GM12878 (cell line): ENCODE results near the gene DPYSL3. TPM values are rescaled to one million over a fixed set of nuclear protein-coding genes. Genes with fewer than 3 reads are reported as not detected.

Source experiments
- ATAC-seq: fragments of 200-7000 bp; cut with Tn5 transposase; 3 replicates; pipeline ENCODE4 v1.9.1; 2020; ENCODE audit warnings: mild to moderate bottlenecking, moderate library complexity
- BruUV-seq: library from RNA; stranded (reverse); fragments of 400-500 nt; replicated peaks from 2 replicates; lab custom pipeline; 2021; lab: Mats Ljungman, UMichigan
- CTCF ChIA-PET: fragments of 300-600 bp; sonication (Branson Sonifier 250); formaldehyde crosslinking; extraction: SDS; loops from one replicate; lab custom pipeline; 2021; ENCODE audit warnings: inconsistent platforms; lab: Yijun Ruan, JAX
- POLR2A ChIA-PET: fragments of 350-600 bp; formaldehyde crosslinking; extraction: SDS; loops from one replicate; lab custom pipeline; 2021; ENCODE audit warnings: inconsistent platforms; lab: Charles Lee
- RAD21 ChIA-PET: fragments of 300-600 bp; sonication (Branson Sonifier 250); formaldehyde crosslinking; loops from one replicate; lab custom pipeline; 2023; ENCODE audit warnings: antibody characterized with exemption; ENCODE audit not compliant: unreplicated experiment; lab: Charles Lee
- SMC1A ChIA-PET: fragments of 300-600 bp; sonication (Branson Sonifier 250); formaldehyde crosslinking; loops from one replicate; lab custom pipeline; 2023; ENCODE audit not compliant: unreplicated experiment, uncharacterized antibody; lab: Charles Lee
- DNase-seq: peaks from one replicate; pipeline ENCODE4 v3.0.0-alpha.2; 2011; ENCODE audit warnings: low read depth, low spot score
- FAIRE-seq: peaks from 3 replicates; lab custom pipeline; 2011; peaks lifted over from hg19 to GRCh38; lab: Jason Lieb, UNC
- H2AFZ ChIP-seq: 2 replicates; pipeline ENCODE4 v1.6.0; 2011; ENCODE audit warnings: low read depth, low read length, control low read depth; ENCODE audit not compliant: control insufficient read depth
- H3K27ac ChIP-seq: 2 replicates; pipeline ENCODE4 v1.5.1; 2011; ENCODE audit warnings: control low read depth; ENCODE audit not compliant: control insufficient read depth, insufficient read depth
- H3K27me3 ChIP-seq, 2 experiments: replicated peaks in 1 of 2; 2 replicates each; pipeline versions ENCODE4 v1.6.0 to v1.6.1; 2011; ENCODE audit warnings: low read length in 1 of 2; ENCODE audit not compliant: control insufficient read depth in 2 of 2, insufficient read depth in 2 of 2
- H3K36me3 ChIP-seq, 2 experiments: 2 replicates each; pipeline ENCODE4 v1.5.1; 2011; ENCODE audit warnings: low read length in 1 of 2; ENCODE audit not compliant: control insufficient read depth in 2 of 2, insufficient read depth in 2 of 2
- H3K4me1 ChIP-seq: 2 replicates; pipeline ENCODE4 v1.6.1; 2011; ENCODE audit warnings: mild to moderate bottlenecking, low read length, moderate library complexity, mixed read lengths; ENCODE audit not compliant: control insufficient read depth, insufficient read depth
- H3K4me2 ChIP-seq: 2 replicates; pipeline ENCODE4 v1.6.0; 2011; ENCODE audit warnings: control low read depth; ENCODE audit not compliant: control insufficient read depth, insufficient read depth
- H3K4me3 ChIP-seq: fragments of 200-600 bp; sonication (generic); 2 replicates; pipeline ENCODE4 v1.5.1; 2016
- H3K79me2 ChIP-seq: 2 replicates; pipeline ENCODE4 v1.6.0; 2011; ENCODE audit warnings: low read length; ENCODE audit not compliant: control insufficient read depth, insufficient read depth
- H3K9ac ChIP-seq: 2 replicates; pipeline ENCODE4 v1.8.0; 2011; ENCODE audit warnings: low read length, control low read depth, mixed read lengths; ENCODE audit not compliant: control insufficient read depth, insufficient read depth
- H3K9me3 ChIP-seq: replicated peaks from 3 replicates; pipeline ENCODE4 v1.5.1; 2011; ENCODE audit warnings: mild to moderate bottlenecking, low read length; ENCODE audit not compliant: control insufficient read depth, insufficient read depth
- H4K20me1 ChIP-seq: 2 replicates; pipeline ENCODE4 v1.6.0; 2011; ENCODE audit not compliant: control insufficient read depth, insufficient read depth
- CHD4 ChIP-seq: fragments of 200-600 bp; sonication (generic); IDR thresholded peaks from 2 replicates; pipeline ENCODE4 v1.6.1; 2016; ENCODE audit warnings: mild to moderate bottlenecking
- CREB1 ChIP-seq: IDR thresholded peaks from 2 replicates; pipeline ENCODE4 v1.6.1; 2012; ENCODE audit warnings: low read depth, mild to moderate bottlenecking, inconsistent platforms
- GATAD2B ChIP-seq: fragments of 450-650 bp; conservative IDR thresholded peaks from 2 replicates; pipeline ENCODE4 v1.6.1; 2017; ENCODE audit warnings: low read depth, mild to moderate bottlenecking, moderate library complexity
- HSF1 ChIP-seq: fragments of 150-350 bp; IDR thresholded peaks from 2 replicates; pipeline ENCODE4 v1.6.1; 2014; ENCODE audit warnings: mild to moderate bottlenecking, low read depth, low read length
- IRF4 ChIP-seq: IDR thresholded peaks from 2 replicates; pipeline ENCODE4 v1.6.1; 2011; ENCODE audit warnings: low read depth, low read length
- NFYB ChIP-seq: IDR thresholded peaks from 2 replicates; pipeline ENCODE4 v1.6.1; 2011; ENCODE audit warnings: low read depth, mild to moderate bottlenecking, low read length, improper control_type of control experiment, moderate library complexity; ENCODE audit not compliant: insufficient read depth
- PKNOX1 ChIP-seq: fragments of 450-650 bp; IDR thresholded peaks from 2 replicates; pipeline ENCODE4 v1.6.1; 2016; ENCODE audit warnings: mild to moderate bottlenecking
- SMARCA5 ChIP-seq: fragments of 450-650 bp; IDR thresholded peaks from 2 replicates; pipeline ENCODE4 v1.6.1; 2017; ENCODE audit warnings: mild to moderate bottlenecking
- SUZ12 ChIP-seq: fragments of 200-600 bp; sonication (generic); IDR thresholded peaks from one replicate; pipeline ENCODE4 v1.6.1; 2018; ENCODE audit warnings: antibody characterized with exemption, mild to moderate bottlenecking; ENCODE audit not compliant: unreplicated experiment
- ZNF622 ChIP-seq: fragments of 450-650 bp; IDR thresholded peaks from 2 replicates; pipeline ENCODE4 v1.6.1; 2017; ENCODE audit warnings: mild to moderate bottlenecking, inconsistent platforms
- WGBS: methylation state at CpG from one replicate; pipeline ENCODE4 v1.1.6; 2016; ENCODE audit warnings: low lambda C conversion rate; ENCODE audit not compliant: insufficient replicate concordance, insufficient coverage; ENCODE audit errors: missing lambda C conversion rate; 5-methylcytosine and 5-hydroxymethylcytosine counted together
- in situ Hi-C: fragments of 300-500 bp; cut with MboI; formaldehyde crosslinking; loops from 9 replicates; pipeline ENCODE4 v1.14.3; 2018; ENCODE audit warnings: mixed read lengths
- intact Hi-C: fragments of 100-400 bp; cut with micrococcal nuclease; formaldehyde crosslinking; loops from one replicate; pipeline ENCODE4 v1.14.2; 2022; ENCODE audit not compliant: unreplicated experiment
- polyA plus RNA-seq, 11 experiments: library from polyadenylated mRNA; depleted of rRNA in 4 of 11; unstranded in 6 of 11; stranded (reverse) in 5 of 11; fragments of >200 nt; fragmentation: Nextera tagmentation in 4 of 11; fragmentation: Illumina TruSeq in 1 of 11; extraction: Ambion mirVana in 4 of 11; extraction: Trizol in 1 of 11; gene quantifications; 1 replicate in 1 of 11; 2 replicates in 10 of 11; pipeline versions ENCODE4 v1.2.1 to v1.2.3, GENCODE V29; 2011 to 2016; ENCODE audit warnings: inconsistent platforms in 2 of 11, missing spikeins in 2 of 11, low read depth in 1 of 11
- total RNA-seq, 4 experiments: library from RNA; depleted of rRNA in 3 of 4; stranded (reverse); fragments of >200 nt in 3 of 4; fragmentation: Illumina TruSeq in 1 of 4; extraction: Trizol in 1 of 4; gene quantifications; 2 replicates each; pipeline versions ENCODE4 v1.2.1 to v1.2.3, GENCODE V29; 2013 to 2021

DPYSL3 gene
- total and polyA plus RNA-seq, 10 of the 15 experiments (the other 5 are each of a cell fraction or from before 2014, with no cell fraction given) = 0.08 to 1.5 (median 0.45) TPM; not detected in 1

GRCh38 chr5:147551677-147552076, 41.8 kb upstream of the DPYSL3 start:
- in situ Hi-C loops = no loop called here
- SMC1A ChIA-PET = no interaction called here
- BruUV-seq = no TSS peak
- Histone ChIP-seq H2AFZ (no peak overlapping the region), H3K27me3 (no peaks in the 10 kb centered on the region), H3K9me3 (no peaks in the 10 kb centered on the region), H3K27ac (no peak overlapping the region), H3K4me3 (no peak overlapping the region), H3K4me2 (no peak overlapping the region), H3K4me1 (no peaks in the 10 kb centered on the region), H3K9ac (no peak overlapping the region), H3K79me2 (no peaks in the 10 kb centered on the region), H4K20me1 (no peaks in the 10 kb centered on the region), H3K36me3 (no peaks in the 10 kb centered on the region)
- POLR2A ChIA-PET = no interaction called here
- FAIRE-seq (no peak), DNase-seq (no peak), ATAC-seq (no peak)
- intact Hi-C loops = no loop called here
- RAD21 ChIA-PET = no interaction called here
- CTCF ChIA-PET = no interaction called here
- TF ChIP-seq IRF4 (no peak), NFYB (no peak), SMARCA5 (no peak), PKNOX1 (no peak), CHD4 (no peak), SUZ12 (no peak), HSF1 (no peak), ZNF622 (no peak), CREB1 (no peak), GATAD2B (no peak)
- WGBS = 0% methylated on average over 1 of the region's 1 CpG
